ENCODE measurements around the gene KRTAP13-1.
A peak's percentile ranks its signal among the peaks of the same experiment; 100 is the strongest.

KRTAP13-1 gene

DNA sequence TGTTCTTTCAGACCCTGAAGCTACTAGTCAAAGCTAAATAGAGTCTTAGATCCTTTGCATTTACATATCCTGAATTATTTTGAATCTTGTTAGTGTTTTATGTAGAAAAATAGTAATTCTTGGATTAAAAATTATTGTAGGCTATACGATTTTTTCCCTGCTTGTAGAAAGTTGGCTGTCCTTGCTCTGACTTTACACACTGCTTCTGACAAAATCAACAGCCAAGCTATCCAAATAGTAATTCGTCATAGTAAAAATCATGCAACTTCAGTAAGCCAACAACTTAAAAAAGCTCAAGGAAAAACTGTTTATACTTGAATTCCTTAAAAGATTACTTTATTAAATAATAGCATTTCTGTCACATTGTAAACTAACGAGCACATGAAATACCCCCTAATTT lies 39.9 kb upstream of the KRTAP13-1 start:
- DNase-seq (ENCODE audit: low read depth), result no peak
- TF ChIP-seq, protein P1, sequence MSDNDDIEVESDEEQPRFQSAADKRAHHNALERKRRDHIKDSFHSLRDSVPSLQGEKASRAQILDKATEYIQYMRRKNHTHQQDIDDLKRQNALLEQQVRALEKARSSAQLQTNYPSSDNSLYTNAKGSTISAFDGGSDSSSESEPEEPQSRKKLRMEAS (IDR thresholded peaks at IDR 0.05; ENCODE audit: low read depth, low read length), result no peak
- no peak overlapping the region for H3K4me3 ChIP-seq (ENCODE audit: low read depth, low read length)

DNA sequence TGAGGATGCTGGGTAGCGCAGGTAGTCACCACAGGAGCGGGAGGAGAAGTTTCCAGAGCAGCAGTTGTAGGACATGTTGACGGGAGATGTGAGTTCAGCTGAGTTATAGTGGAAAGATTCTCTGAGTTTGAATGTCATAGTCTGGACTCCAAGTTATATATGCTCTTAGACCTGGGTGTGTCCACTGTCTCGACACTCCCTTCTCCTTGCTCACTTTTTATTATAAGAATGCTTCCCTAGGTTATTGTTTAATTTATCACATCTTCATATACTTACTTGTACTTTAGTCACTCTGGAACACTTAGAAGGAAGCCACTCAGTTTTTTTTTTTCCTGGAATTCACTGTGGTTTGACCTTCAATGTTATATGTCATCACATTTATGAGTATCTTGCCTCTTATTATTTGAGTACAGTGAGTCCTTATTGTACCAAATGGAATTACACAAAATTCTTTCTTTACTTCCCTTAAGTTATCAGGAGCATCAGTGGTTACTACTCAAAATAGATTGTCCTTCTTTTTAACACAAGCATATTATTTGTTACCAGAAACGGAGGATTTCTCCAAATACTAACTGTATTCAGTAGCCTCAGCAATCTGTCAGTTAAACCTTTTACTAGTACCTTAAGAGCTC lies 23.6 kb upstream of the KRTAP13-1 start, which contains the start of gene KRTAP13-2:
Gene KRTAP13-2 (minus strand): TSS at position 133 of the 632 bp plus-strand sequence. CDS start 58 bp downstream, at position 75.
- no peak for DNase-seq (ENCODE audit: low read depth)
- H3K4me3 ChIP-seq (ENCODE audit: low read depth, low read length), result no peak within 1 kb of the TSS
- no peak for TF ChIP-seq POLR2A (IDR thresholded peaks at IDR 0.05; ENCODE audit: extremely low read depth, insufficient read length)
- TF ChIP-seq, protein P1 (IDR thresholded peaks at IDR 0.05; ENCODE audit: low read depth, low read length), result no peak
- TF ChIP-seq, protein P2, sequence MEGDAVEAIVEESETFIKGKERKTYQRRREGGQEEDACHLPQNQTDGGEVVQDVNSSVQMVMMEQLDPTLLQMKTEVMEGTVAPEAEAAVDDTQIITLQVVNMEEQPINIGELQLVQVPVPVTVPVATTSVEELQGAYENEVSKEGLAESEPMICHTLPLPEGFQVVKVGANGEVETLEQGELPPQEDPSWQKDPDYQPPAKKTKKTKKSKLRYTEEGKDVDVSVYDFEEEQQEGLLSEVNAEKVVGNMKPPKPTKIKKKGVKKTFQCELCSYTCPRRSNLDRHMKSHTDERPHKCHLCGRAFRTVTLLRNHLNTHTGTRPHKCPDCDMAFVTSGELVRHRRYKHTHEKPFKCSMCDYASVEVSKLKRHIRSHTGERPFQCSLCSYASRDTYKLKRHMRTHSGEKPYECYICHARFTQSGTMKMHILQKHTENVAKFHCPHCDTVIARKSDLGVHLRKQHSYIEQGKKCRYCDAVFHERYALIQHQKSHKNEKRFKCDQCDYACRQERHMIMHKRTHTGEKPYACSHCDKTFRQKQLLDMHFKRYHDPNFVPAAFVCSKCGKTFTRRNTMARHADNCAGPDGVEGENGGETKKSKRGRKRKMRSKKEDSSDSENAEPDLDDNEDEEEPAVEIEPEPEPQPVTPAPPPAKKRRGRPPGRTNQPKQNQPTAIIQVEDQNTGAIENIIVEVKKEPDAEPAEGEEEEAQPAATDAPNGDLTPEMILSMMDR (IDR thresholded peaks at IDR 0.05; ENCODE audit: low read depth, low read length), result no peak
- no peak for TF ChIP-seq MYC (IDR thresholded peaks at IDR 0.05; ENCODE audit: low read depth, low read length)

DNA sequence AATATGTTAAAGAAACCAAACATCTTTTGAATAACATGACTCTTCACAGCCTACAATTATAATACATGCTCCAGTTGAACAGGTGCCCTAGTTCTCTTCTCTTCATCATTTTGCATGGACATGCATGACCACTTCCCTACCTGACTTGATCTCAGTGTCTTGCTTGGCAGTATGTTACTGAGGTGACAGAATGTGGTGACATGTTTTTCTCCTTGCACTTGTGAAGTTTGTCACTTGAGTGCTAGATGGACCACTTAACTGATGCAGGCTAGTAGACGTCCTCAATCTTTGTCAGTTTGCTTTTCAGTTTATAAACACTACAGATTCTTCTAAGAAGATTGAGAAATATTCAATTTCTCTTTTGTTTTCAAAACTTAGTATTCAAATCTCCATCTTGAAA lies 13.6 kb upstream of the KRTAP13-1 start:
- H3K4me3 ChIP-seq (ENCODE audit: low read depth, low read length), result no peak overlapping the region
- no peak for DNase-seq (ENCODE audit: low read depth)
- TF ChIP-seq, protein P1 (IDR thresholded peaks at IDR 0.05; ENCODE audit: low read depth, low read length), result no peak
- no peak for TF ChIP-seq MYC (IDR thresholded peaks at IDR 0.05; ENCODE audit: low read depth, low read length)
- no peak for TF ChIP-seq POLR2A (IDR thresholded peaks at IDR 0.05; ENCODE audit: extremely low read depth, insufficient read length)
- TF ChIP-seq, protein P2 (IDR thresholded peaks at IDR 0.05; ENCODE audit: low read depth, low read length), result no peak

DNA sequence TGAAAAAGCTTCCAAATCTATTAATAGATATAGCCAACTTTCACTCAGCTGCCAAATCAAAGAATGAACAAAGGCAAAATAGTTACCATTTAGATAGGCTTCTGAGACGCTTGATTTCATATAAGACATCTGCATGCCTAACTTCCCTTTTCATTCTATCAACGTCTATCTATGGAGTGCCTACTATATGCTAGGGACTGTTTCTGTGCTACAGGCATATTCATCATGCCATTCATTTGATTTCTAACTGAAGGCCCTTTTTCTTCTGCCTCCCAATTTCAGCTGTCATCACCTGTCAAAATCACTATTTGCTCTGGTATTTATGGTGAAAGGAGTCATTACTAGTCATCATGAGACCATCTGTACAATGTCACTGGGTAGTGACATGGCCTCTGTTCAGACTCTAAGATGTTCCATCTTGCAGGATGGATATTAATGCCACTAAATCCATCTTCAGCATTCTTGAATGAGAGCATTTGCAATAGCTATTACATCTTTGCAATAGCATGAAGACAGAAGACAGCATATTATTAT lies 4.3 kb upstream of the KRTAP13-1 start:
- no peak overlapping the region for H3K4me3 ChIP-seq (ENCODE audit: low read depth, low read length)
- no peak for DNase-seq (ENCODE audit: low read depth)
- TF ChIP-seq, protein P2 (IDR thresholded peaks at IDR 0.05; ENCODE audit: low read depth, low read length), result no peak
- TF ChIP-seq POLR2A (IDR thresholded peaks at IDR 0.05; ENCODE audit: extremely low read depth, insufficient read length) (no peak), MYC (IDR thresholded peaks at IDR 0.05; ENCODE audit: low read depth, low read length) (no peak)
- TF ChIP-seq, protein P1 (IDR thresholded peaks at IDR 0.05; ENCODE audit: low read depth, low read length), result no peak

DNA sequence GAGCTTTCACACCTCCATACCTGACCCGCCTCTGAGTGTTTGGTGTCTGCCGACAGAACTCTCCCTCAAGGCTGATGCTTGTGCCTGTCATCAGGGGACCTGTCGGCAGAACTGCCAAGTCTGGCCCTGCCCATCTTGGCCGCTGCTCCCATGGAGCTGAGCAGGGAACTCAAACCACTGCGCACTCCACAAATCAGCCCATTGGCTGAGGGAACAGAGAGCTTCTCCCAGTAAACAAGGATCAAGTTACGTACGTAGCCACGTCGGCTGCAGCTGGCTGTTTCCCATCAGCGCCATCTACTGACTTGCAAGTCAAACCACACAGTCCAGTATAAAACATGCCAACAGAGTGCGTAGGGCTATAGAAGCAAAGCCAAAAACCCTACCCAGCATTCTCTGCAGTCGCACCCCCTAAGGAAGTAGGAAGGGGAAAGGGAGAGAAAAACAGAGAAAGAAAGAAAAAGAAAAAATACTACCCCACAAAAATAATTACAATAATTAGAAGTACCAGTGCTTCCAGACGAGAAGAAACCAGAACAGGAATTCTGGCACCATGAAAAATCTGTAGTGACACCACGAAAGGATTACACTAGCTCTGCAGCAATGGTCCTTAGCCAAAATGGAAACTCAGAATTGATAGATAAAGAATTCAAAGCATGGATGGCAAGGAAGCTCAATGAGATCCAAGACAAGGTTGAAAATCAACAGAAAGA lies 13.1 kb downstream of the KRTAP13-1 start:
- H3K4me3 ChIP-seq (ENCODE audit: low read depth, low read length), result no peak overlapping the region
- DNase-seq (ENCODE audit: low read depth), result peak; percentile 69

More for the DNA sequence above, 13.1 kb downstream of the KRTAP13-1 start:
- TF ChIP-seq, protein P2 (IDR thresholded peaks at IDR 0.05; ENCODE audit: low read depth, low read length), result peak; percentile 59
- TF ChIP-seq, protein P1 (IDR thresholded peaks at IDR 0.05; ENCODE audit: low read depth, low read length), result no peak
